IPS DF 6.9 (cell line): ENCODE data around the gene WARS2.

Experiments used
- DNase-seq: peaks from one replicate; pipeline ENCODE4 v3.0.0-alpha.2; 2013; ENCODE audit warnings: low read depth, low spot score
- H3K27ac ChIP-seq: one replicate; pipeline ENCODE4 v1.5.1; 2013; ENCODE audit warnings: low read length, control low read depth
- H3K27me3 ChIP-seq: 2 replicates; pipeline ENCODE4 v1.6.1; 2013; ENCODE audit warnings: mild to moderate bottlenecking, low read length; ENCODE audit not compliant: control insufficient read depth, insufficient read depth
- H3K36me3 ChIP-seq: 2 replicates; pipeline ENCODE4 v1.6.1; 2013; ENCODE audit warnings: low read length; ENCODE audit not compliant: control insufficient read depth, insufficient read depth
- H3K4me1 ChIP-seq: 2 replicates; pipeline ENCODE4 v1.6.1; 2013; ENCODE audit warnings: low read length; ENCODE audit not compliant: control insufficient read depth, insufficient read depth
- H3K4me3 ChIP-seq: 2 replicates; pipeline ENCODE4 v1.5.1; 2013; ENCODE audit warnings: mild to moderate bottlenecking, low read length
- H3K9me3 ChIP-seq: 2 replicates; pipeline ENCODE4 v1.6.1; 2013; ENCODE audit warnings: low read length, inconsistent platforms; ENCODE audit not compliant: control insufficient read depth, insufficient read depth
- WGBS: extraction: QIAGEN DNeasy Blood & Tissue Kit; methylation state at CpG from one replicate; pipeline ENCODE4 v1.1.7; 2013; ENCODE audit warnings: mixed read lengths, missing lambda C conversion rate; ENCODE audit not compliant: insufficient read length, insufficient coverage; 5-methylcytosine and 5-hydroxymethylcytosine counted together

WARS2 gene

GRCh38 chr1:119115736-119116135 is 24.7 kb downstream of the WARS2 start:
- no peaks in the 10 kb centered on the region for H3K27me3 ChIP-seq
- H3K27ac ChIP-seq: no peak overlapping the region
- DNase-seq: no peak
- no peaks in the 10 kb centered on the region for H3K9me3 ChIP-seq
- no CpG with 5 or more reads among the region's 3 CpGs for WGBS
- H3K36me3 ChIP-seq: no peaks in the 10 kb centered on the region
- no peaks in the 10 kb centered on the region for H3K4me1 ChIP-seq
- H3K4me3 ChIP-seq: no peak overlapping the region

- no peak for DNase-seq
- H3K4me3 ChIP-seq: no peak overlapping the region
- H3K4me1 ChIP-seq: no peaks in the 10 kb centered on the region
- no peaks in the 10 kb centered on the region for H3K27me3 ChIP-seq
- H3K36me3 ChIP-seq: no peaks in the 10 kb centered on the region
- H3K27ac ChIP-seq: no peak overlapping the region
- no peaks in the 10 kb centered on the region for H3K9me3 ChIP-seq
Measured at GRCh38 chr1:119115311-119115710, 25.1 kb downstream of the WARS2 start.

GRCh38 chr1:119114786-119115185 is 25.7 kb downstream of the WARS2 start:
- Histone ChIP-seq H3K4me1 (no peaks in the 10 kb centered on the region), H3K9me3 (no peaks in the 10 kb centered on the region), H3K27ac (no peak overlapping the region), H3K36me3 (no peaks in the 10 kb centered on the region), H3K27me3 (no peaks in the 10 kb centered on the region), H3K4me3 (no peak overlapping the region)
- no CpG with 5 or more reads among the region's 1 CpG for WGBS
- no peak for DNase-seq

- DNase-seq: no peak
- H3K4me3 ChIP-seq: no peak overlapping the region
- H3K27ac ChIP-seq: no peak overlapping the region
- WGBS: no CpG with 5 or more reads among the region's 1 CpG
- H3K4me1 ChIP-seq: no peaks in the 10 kb centered on the region
- H3K9me3 ChIP-seq: no peaks in the 10 kb centered on the region
- no peaks in the 10 kb centered on the region for H3K27me3 ChIP-seq
- H3K36me3 ChIP-seq: no peaks in the 10 kb centered on the region
Measured at GRCh38 chr1:119112791-119113190, 27.7 kb downstream of the WARS2 start.

- Histone ChIP-seq H3K27me3 (no peaks in the 10 kb centered on the region), H3K4me3 (no peak overlapping the region), H3K27ac (no peak overlapping the region), H3K9me3 (no peaks in the 10 kb centered on the region), H3K4me1 (no peaks in the 10 kb centered on the region), H3K36me3 (no peaks in the 10 kb centered on the region)
- no peak for DNase-seq
- WGBS: no CpG with 5 or more reads among the region's 3 CpGs
Measured at GRCh38 chr1:119112244-119112643, 28.2 kb downstream of the WARS2 start.

- H3K9me3 ChIP-seq: no peaks in the 10 kb centered on the region
- H3K36me3 ChIP-seq: no peaks in the 10 kb centered on the region
- WGBS: no CpG with 5 or more reads among the region's 1 CpG
- no peak overlapping the region for H3K27ac ChIP-seq
- H3K4me3 ChIP-seq: no peak overlapping the region
- no peak for DNase-seq
- H3K4me1 ChIP-seq: no peaks in the 10 kb centered on the region
- no peaks in the 10 kb centered on the region for H3K27me3 ChIP-seq
Measured at GRCh38 chr1:119108988-119109387, 31.5 kb downstream of the WARS2 start.

- H3K4me3 ChIP-seq: no peak overlapping the region
- H3K27ac ChIP-seq: no peak overlapping the region
- H3K36me3 ChIP-seq: no peaks in the 10 kb centered on the region
- no CpG with 5 or more reads among the region's 1 CpG for WGBS
- H3K9me3 ChIP-seq: no peaks in the 10 kb centered on the region
- no peak for DNase-seq
- H3K27me3 ChIP-seq: no peaks in the 10 kb centered on the region
- no peaks in the 10 kb centered on the region for H3K4me1 ChIP-seq
Measured at GRCh38 chr1:119103764-119104163, 36.7 kb downstream of the WARS2 start.

GRCh38 chr1:119102051-119102450 is 38.4 kb downstream of the WARS2 start:
- DNase-seq: no peak
- no peaks in the 10 kb centered on the region for H3K36me3 ChIP-seq
- H3K27me3 ChIP-seq: no peaks in the 10 kb centered on the region
- WGBS: no CpG with 5 or more reads among the region's 7 CpGs
- H3K4me1 ChIP-seq: no peaks in the 10 kb centered on the region; the same call in 1 of the 2 replicates
- H3K4me3 ChIP-seq: no peak overlapping the region
- no peaks in the 10 kb centered on the region for H3K9me3 ChIP-seq
- no peak overlapping the region for H3K27ac ChIP-seq

- Histone ChIP-seq H3K27me3 (no peaks in the 10 kb centered on the region), H3K4me3 (no peak overlapping the region), H3K36me3 (no peaks in the 10 kb centered on the region), H3K27ac (no peak overlapping the region), H3K4me1 (no peaks in the 10 kb centered on the region; the same call in 1 of the 2 replicates), H3K9me3 (no peaks in the 10 kb centered on the region)
- no CpG with 5 or more reads among the region's 1 CpG for WGBS
- no peak for DNase-seq
Measured at GRCh38 chr1:119101563-119101962, 38.9 kb downstream of the WARS2 start.

GRCh38 chr1:119099775-119100174 is 40.7 kb downstream of the WARS2 start:
- Histone ChIP-seq H3K27ac (no peak overlapping the region), H3K27me3 (no peaks in the 10 kb centered on the region), H3K36me3 (no peaks in the 10 kb centered on the region), H3K4me1 (no peaks in the 10 kb centered on the region; the same call in 1 of the 2 replicates), H3K9me3 (no peaks in the 10 kb centered on the region), H3K4me3 (no peak overlapping the region)
- no peak for DNase-seq

GRCh38 chr1:119097380-119097779 is 43.1 kb downstream of the WARS2 start:
- no peak for DNase-seq
- Histone ChIP-seq H3K4me1 (no peaks in the 10 kb centered on the region; the same call in 1 of the 2 replicates), H3K4me3 (no peak overlapping the region), H3K27me3 (no peaks in the 10 kb centered on the region), H3K36me3 (no peaks in the 10 kb centered on the region), H3K27ac (no peak overlapping the region), H3K9me3 (no peaks in the 10 kb centered on the region)
- WGBS: no CpG with 5 or more reads among the region's 3 CpGs
